Fibroblast of lung (primary cell): Measurements from ENCODE around the gene VTA1. TPM values are rescaled to one million over a fixed set of nuclear protein-coding genes. Genes with fewer than 3 reads are reported as not detected.

Experiments used
- DNase-seq, 2 donors: peaks; one replicate each; pipeline versions ENCODE4 v3.0.0 to v3.0.0-alpha.2; 2010; ENCODE audit warnings: low read depth in 2 of 2
- H2AFZ ChIP-seq: 2 replicates; pipeline ENCODE4 v1.5.1; 2012; ENCODE audit warnings: low read length, control low read depth, inconsistent platforms
- H3K27ac ChIP-seq: 2 replicates; pipeline ENCODE4 v1.5.1; 2011; ENCODE audit warnings: low read length, control low read depth; ENCODE audit not compliant: insufficient read depth
- H3K27me3 ChIP-seq: 2 replicates; pipeline ENCODE4 v1.5.1; 2011; ENCODE audit warnings: mild to moderate bottlenecking, low read length; ENCODE audit not compliant: control insufficient read depth, insufficient read depth
- H3K36me3 ChIP-seq: 2 replicates; pipeline ENCODE4 v1.5.1; 2011; ENCODE audit warnings: low read length; ENCODE audit not compliant: control insufficient read depth, insufficient read depth
- H3K4me1 ChIP-seq: 2 replicates; pipeline ENCODE4 v1.5.1; 2011; ENCODE audit warnings: low read length; ENCODE audit not compliant: control insufficient read depth, insufficient read depth; ENCODE audit errors: extremely low read depth
- H3K4me2 ChIP-seq: 2 replicates; pipeline ENCODE4 v1.5.1; 2011; ENCODE audit warnings: low read length, control low read depth; ENCODE audit not compliant: insufficient read depth; ENCODE audit errors: extremely low read depth
- H3K4me3 ChIP-seq, 4 experiments: fragments of 200-600 bp in 1 of 4; sonication (generic) in 1 of 4; replicated peaks in 1 of 4; 2 replicates each; pipeline ENCODE4 v1.5.1; 2011 to 2016; ENCODE audit warnings: low read length in 4 of 4, low read depth in 3 of 4, mild to moderate bottlenecking in 3 of 4, control low read depth in 2 of 4, inconsistent platforms in 1 of 4, mixed read lengths in 1 of 4; ENCODE audit not compliant: insufficient read depth in 1 of 4; ENCODE audit errors: control extremely low read depth in 1 of 4
- H3K79me2 ChIP-seq: 2 replicates; pipeline ENCODE4 v1.5.1; 2012; ENCODE audit warnings: mild to moderate bottlenecking, low read length, inconsistent platforms; ENCODE audit not compliant: control insufficient read depth, insufficient read depth
- H3K9ac ChIP-seq: 2 replicates; pipeline ENCODE4 v1.5.1; 2011; ENCODE audit warnings: mild to moderate bottlenecking, low read length, control low read depth; ENCODE audit not compliant: insufficient read depth
- H3K9me3 ChIP-seq: 2 replicates; pipeline ENCODE4 v1.5.1; 2012; ENCODE audit warnings: low read depth, low read length; ENCODE audit not compliant: control insufficient read depth, insufficient read depth
- H4K20me1 ChIP-seq: 2 replicates; pipeline ENCODE4 v1.5.1; 2011; ENCODE audit warnings: low read length; ENCODE audit not compliant: control insufficient read depth, insufficient read depth; ENCODE audit errors: extremely low read depth
- EZH2 ChIP-seq: IDR thresholded peaks from 2 replicates; pipeline ENCODE4 v1.5.1; 2012; ENCODE audit warnings: low read length, control low read depth, mild to moderate bottlenecking; ENCODE audit errors: missing control alignments
- polyA plus RNA-seq, 2 donors: library from polyadenylated mRNA; depleted of rRNA in 1 of 2; stranded (reverse) in 1 of 2; unstranded in 1 of 2; fragments of >200 nt; gene quantifications; 2 replicates each; pipeline ENCODE4 v1.2.1, GENCODE V29; 2011 to 2012; ENCODE audit warnings: missing spikeins in 1 of 2
- total RNA-seq: library from RNA; depleted of rRNA; stranded (reverse); fragments of >200 nt; gene quantifications from 2 replicates; pipeline ENCODE4 v1.2.1, GENCODE V29; 2014
- TF ChIP-seq, protein P1 (sequence below), 2 donors: IDR thresholded peaks in 1 of 2; conservative IDR thresholded peaks in 1 of 2; 1 replicate in 1 of 2; 2 replicates in 1 of 2; pipeline ENCODE4 v1.5.1; 2011 to 2012; ENCODE audit warnings: low read length in 2 of 2, control low read depth in 1 of 2, inconsistent platforms in 1 of 2, low read depth in 1 of 2, mild to moderate bottlenecking in 1 of 2

The VTA1 gene
- total and polyA plus RNA-seq, 2 donors (not counting 1 experiment from before 2014, with no cell fraction given): 26.3 to 99.3 TPM

GRCh38 chr6:142173980-142174379 lies 26.9 kb downstream of the VTA1 start:
- no peak overlapping the region for H3K27ac ChIP-seq
- no peak overlapping the region for H3K9ac ChIP-seq
- H3K4me2 ChIP-seq: no peak overlapping the region
- H3K27me3 ChIP-seq: no peaks in the 10 kb centered on the region
- no peaks in the 10 kb centered on the region for H4K20me1 ChIP-seq
- H3K79me2 ChIP-seq: no peaks in the 10 kb centered on the region
- no peak overlapping the region for H2AFZ ChIP-seq
- no peaks in the 10 kb centered on the region for H3K9me3 ChIP-seq
- H3K4me3 ChIP-seq: no peak overlapping the region
- peaks cover 6% of the 10 kb centered on the region for H3K36me3 ChIP-seq
- no peak for TF ChIP-seq EZH2
- TF ChIP-seq, protein P1, sequence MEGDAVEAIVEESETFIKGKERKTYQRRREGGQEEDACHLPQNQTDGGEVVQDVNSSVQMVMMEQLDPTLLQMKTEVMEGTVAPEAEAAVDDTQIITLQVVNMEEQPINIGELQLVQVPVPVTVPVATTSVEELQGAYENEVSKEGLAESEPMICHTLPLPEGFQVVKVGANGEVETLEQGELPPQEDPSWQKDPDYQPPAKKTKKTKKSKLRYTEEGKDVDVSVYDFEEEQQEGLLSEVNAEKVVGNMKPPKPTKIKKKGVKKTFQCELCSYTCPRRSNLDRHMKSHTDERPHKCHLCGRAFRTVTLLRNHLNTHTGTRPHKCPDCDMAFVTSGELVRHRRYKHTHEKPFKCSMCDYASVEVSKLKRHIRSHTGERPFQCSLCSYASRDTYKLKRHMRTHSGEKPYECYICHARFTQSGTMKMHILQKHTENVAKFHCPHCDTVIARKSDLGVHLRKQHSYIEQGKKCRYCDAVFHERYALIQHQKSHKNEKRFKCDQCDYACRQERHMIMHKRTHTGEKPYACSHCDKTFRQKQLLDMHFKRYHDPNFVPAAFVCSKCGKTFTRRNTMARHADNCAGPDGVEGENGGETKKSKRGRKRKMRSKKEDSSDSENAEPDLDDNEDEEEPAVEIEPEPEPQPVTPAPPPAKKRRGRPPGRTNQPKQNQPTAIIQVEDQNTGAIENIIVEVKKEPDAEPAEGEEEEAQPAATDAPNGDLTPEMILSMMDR (conservative IDR thresholded peaks at IDR 0.05 in 1 of 2, IDR thresholded peaks at IDR 0.05 in 1 of 2; ENCODE audit: low read depth in 1 of 2, low read length in 2 of 2): no peak
- no peaks in the 10 kb centered on the region for H3K4me1 ChIP-seq
- DNase-seq: no peak

GRCh38 chr6:142174703-142175102 lies 27.6 kb downstream of the VTA1 start:
- no peak for DNase-seq
- TF ChIP-seq, protein P1 (conservative IDR thresholded peaks at IDR 0.05 in 1 of 2, IDR thresholded peaks at IDR 0.05 in 1 of 2; ENCODE audit: low read depth in 1 of 2, low read length in 2 of 2): no peak
- no peak for TF ChIP-seq EZH2
- H3K4me3 ChIP-seq: no peak overlapping the region
- no peaks in the 10 kb centered on the region for H3K4me1 ChIP-seq
- H3K9me3 ChIP-seq: no peaks in the 10 kb centered on the region
- no peak overlapping the region for H3K9ac ChIP-seq
- no peaks in the 10 kb centered on the region for H3K79me2 ChIP-seq
- no peak overlapping the region for H2AFZ ChIP-seq
- no peak overlapping the region for H3K4me2 ChIP-seq
- H3K27ac ChIP-seq: no peak overlapping the region
- H3K27me3 ChIP-seq: no peaks in the 10 kb centered on the region
- no peaks in the 10 kb centered on the region for H4K20me1 ChIP-seq
- peaks cover 6% of the 10 kb centered on the region for H3K36me3 ChIP-seq

DNA sequence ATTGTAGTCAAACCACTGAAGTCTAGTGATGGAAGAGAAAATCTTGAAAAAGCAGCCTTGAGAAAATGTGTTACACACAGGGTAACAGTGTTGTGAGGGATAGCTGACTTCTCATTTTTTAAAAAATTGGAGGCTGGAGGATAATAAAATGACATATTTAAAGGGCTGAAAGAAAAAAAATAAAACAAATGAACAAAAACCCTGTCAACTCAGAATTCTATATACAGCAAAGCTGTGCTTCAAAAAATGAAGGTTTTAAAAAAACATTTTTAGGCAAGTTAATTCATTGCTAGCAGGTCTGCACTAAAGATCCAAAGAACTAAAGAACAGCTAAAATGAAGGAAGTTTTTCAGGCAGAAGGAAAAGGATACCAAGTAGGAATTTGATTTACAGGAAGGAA lies 31.1 kb downstream of the VTA1 start:
- Histone ChIP-seq H4K20me1 (no peaks in the 10 kb centered on the region), H3K4me1 (no peaks in the 10 kb centered on the region), H3K36me3 (peaks cover 3% of the 10 kb centered on the region), H3K27ac (no peak overlapping the region), H3K4me3 (no peak overlapping the region), H3K27me3 (no peaks in the 10 kb centered on the region), H3K9ac (no peak overlapping the region), H3K4me2 (no peak overlapping the region), H2AFZ (no peak overlapping the region), H3K9me3 (no peaks in the 10 kb centered on the region), H3K79me2 (no peaks in the 10 kb centered on the region)
- DNase-seq: no peak
- TF ChIP-seq, protein P1 (conservative IDR thresholded peaks at IDR 0.05 in 1 of 2, IDR thresholded peaks at IDR 0.05 in 1 of 2; ENCODE audit: low read depth in 1 of 2, low read length in 2 of 2): no peak
